GM21786 (cell line): ENCODE measurements around the gene FHIT.
"Not testable (repeated sequence)": the region's sequence is repeated elsewhere in the genome, so short reads cannot be mapped to it uniquely, and the experiment has no call there.

ENCODE experiments used
- ATAC-seq: cut with Tn5 transposase; IDR thresholded peaks from one replicate; pipeline ENCODE4 v1.9.1; 2021; ENCODE audit not compliant: unreplicated experiment

FHIT gene

GRCh38 chr3:61008153-61008997, 242.9 kb downstream of the FHIT start:
- ATAC-seq, result no peak

- ATAC-seq, result no peak
These were observed 245.7 kb downstream of the FHIT start for GRCh38 chr3:61005591-61005990.

DNA sequence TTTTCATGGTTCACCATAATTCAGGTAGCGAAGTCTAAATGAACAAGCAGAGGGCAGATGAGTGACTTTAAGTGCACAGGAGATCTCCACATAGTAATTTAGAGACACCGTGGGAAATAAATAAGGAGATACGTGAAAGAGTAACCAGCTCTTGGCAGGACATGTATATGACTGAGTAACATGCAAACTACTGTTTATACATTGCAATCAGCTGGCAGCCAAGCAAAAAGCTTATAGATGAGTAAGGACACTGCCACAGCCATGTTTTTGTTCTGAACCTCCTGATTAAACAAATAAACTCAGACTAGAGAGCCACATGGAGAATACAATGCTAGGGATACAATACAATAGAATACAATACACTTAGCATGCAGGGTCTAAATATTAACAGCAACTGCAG, 252.4 kb downstream of the FHIT start:
- no peak for ATAC-seq

- ATAC-seq, result no peak
These were observed 258.9 kb downstream of the FHIT start for GRCh38 chr3:60992395-60992794.

DNA sequence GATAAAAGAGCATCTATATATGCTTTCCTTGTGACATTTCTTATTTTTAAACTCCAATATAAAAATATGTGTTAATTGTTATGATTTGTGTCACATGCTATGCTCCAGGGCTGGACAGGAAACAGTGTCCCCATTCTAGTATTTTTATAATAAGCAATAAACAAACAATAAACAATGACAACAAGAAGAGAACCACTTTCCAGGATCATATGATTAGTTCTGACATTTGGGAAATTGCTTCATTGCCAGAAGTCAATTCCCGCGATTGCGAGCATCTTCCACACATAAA, 260.9 kb downstream of the FHIT start:
- no peak for ATAC-seq

DNA sequence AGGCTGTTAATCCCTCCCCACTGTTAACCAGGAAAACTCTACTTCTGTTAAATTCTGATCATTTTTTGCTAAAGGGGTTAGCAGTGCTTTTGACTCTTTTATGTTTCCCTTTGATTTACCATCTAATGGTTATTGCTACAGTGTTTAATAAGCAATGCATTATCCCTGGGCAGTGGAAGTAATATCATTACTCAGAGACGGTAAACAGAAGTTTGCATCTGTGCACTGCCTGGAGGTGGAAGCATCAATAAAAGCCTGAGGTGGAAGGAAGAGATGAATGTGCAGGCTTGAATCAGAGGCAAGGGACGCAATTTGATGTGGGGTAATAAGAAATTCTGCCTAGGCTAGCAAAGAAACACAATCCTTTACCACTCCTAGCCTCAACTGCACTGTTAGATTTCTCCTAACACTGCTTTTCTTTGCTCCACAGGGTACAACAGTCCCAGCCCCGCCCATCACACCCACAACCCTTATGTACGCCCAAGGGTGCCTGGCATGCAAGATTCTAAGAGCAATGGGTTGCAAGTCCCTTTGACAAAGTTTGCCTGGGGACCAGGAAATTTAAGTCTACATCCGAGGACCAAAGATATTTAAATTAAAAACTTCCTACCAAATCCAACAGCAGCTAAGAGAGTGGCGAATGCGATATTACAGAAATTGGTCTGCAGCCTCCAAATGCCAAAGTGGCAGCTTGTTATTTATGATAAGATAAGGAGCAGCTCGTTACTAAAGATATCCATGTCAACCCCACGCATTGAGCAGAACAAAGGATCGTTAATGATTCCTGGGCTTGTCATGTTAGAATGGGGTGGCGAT, 261.4 kb downstream of the FHIT start:
- ATAC-seq, result no peak

DNA sequence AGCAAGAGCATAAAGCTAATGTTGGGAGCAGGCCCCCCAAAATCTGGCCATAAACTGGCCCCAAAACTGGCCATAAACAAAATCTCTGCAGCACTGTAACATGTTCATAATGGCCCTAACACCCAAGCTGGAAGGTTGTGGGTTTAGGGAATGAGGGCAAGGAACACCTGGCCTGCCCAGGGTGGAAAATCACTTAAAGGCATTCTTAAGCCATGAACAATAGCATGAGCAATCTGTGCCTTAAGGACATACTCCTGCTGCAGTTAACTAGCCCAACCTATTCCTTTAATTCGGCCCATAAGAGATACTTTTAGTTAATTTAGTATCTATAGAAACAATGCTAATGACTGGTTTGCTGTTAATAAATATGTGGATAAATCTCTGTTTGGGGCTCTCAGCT, 264.1 kb downstream of the FHIT start:
- not testable (repeated sequence) for ATAC-seq

- ATAC-seq, result no peak
These were observed 264.7 kb downstream of the FHIT start for GRCh38 chr3:60986552-60986951.

- no peak for ATAC-seq
These were observed 267.3 kb downstream of the FHIT start for GRCh38 chr3:60983906-60984305.

- no peak for ATAC-seq
These were observed 270.9 kb downstream of the FHIT start for GRCh38 chr3:60980342-60980692.

- no peak for ATAC-seq
These were observed 271.6 kb downstream of the FHIT start for GRCh38 chr3:60979461-60980341.

DNA sequence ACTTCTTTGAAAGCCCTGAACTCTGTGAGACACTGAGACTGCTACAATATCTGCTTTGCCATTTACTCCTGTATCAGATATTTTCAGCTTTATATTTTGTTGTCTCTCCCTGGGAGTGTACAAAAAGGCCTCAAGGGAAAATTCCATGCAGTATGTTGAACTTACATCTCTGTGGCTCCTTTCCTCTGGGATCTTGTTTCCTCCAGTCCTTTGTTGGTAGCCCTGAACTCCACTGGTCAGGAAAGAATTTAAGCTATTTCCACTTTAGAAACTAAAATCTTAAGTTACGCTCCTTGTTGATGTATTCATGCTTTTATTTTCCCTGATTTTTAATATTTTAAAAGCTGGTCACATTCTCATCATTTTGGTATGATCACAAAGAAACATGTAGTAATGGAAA, 277.9 kb downstream of the FHIT start:
- no peak for ATAC-seq

GRCh38 chr3:60972599-60972998, 278.7 kb downstream of the FHIT start:
- no peak for ATAC-seq

DNA sequence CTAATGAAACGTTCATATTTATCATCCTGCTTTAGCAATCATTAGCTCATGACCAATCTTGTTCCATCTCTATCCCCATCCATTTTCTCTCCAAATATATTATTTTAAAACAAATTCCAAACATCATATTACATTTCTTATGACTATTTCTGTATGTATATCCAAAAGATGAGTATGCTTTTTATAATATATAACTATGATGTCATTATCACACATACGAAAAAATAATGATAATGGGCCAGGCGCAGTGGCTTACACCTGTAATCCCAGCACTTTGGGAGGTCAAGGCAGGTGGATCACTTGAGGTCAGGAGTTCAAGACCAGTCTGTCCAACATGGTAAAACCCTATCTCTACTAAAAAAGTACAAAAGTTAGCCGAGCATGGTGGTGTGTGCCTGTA, 280.4 kb downstream of the FHIT start:
- ATAC-seq, result no peak

GRCh38 chr3:60967141-60967540, 284.1 kb downstream of the FHIT start:
- no peak for ATAC-seq

DNA sequence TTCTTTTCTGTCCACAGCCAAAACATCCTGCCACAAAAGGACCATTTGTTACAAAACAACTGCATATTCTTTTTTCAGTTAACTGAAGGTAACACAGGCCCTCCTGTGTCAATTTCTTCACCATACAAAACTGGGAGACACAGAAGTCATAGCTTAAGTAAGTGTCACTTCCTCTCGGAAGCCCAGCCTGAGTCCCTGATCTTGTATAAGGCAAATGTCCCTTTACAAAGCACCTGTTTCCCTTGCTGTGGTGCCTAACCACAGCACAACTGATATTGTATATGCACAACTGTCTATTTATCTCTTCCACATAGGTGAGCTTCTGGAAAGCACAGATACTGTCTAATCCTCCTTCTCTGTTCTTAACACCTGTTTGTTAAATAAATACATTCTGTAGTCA, 293.7 kb downstream of the FHIT start:
- ATAC-seq, result no peak

DNA sequence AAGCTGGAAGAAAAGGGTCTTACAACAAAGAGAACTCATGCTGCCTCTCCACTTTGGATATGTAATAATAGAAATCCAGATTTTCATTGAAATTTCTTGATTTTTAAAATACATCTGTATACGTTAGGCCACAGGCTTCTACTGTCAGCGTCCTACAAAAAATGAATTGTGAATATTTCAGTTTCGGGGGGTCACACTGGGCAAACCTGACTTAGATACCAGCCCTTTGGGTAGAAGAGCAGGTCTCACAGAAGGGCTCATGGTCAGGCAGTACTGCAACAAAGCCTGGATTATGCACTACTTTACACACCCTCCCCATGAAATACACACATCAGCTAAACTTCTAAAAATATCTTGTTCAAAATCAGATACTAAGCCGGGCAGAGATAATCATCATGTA, 294.5 kb downstream of the FHIT start:
- no peak for ATAC-seq

DNA sequence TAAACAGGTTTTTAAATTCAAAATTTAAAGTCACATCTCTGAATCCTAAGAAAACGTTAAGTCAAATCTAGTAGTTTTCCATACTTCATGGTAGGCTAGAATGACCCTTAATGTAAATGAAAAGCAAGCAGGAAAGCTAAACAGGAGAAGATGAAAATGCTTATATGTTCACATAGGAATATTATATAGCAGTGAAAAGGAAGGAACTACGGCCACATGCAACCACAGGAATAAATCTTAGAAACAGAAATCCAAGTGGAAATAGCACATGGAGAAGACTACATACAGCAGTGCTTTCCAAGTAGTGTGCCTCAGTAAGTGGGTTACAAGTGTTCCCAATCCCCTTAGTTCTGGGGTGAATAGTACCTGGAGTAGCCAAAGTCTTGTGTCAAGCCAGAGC, 296.2 kb downstream of the FHIT start:
- no peak for ATAC-seq

DNA sequence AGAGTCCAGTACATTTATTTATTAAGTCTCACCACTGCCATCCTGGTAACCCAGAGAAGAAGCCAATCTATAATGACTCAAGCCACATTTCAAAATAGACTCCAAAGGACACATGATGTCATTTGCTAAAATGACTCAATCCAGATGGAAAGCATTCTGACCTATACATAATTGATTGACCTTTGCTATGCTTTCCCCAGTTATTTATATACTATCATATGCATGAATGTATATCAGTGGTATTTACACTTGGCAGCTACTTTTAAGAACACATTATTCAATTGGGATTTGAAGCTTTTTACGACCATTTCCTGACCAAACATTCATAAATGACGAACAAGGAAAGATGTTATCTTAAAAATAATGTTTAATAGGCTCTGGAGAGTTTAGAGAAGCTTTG, 297.2 kb downstream of the FHIT start:
- no peak for ATAC-seq

GRCh38 chr3:60953351-60953750, 297.9 kb downstream of the FHIT start:
- ATAC-seq, result no peak

- ATAC-seq, result no peak
These were observed 299.2 kb downstream of the FHIT start for GRCh38 chr3:60952055-60952454.

GRCh38 chr3:60949146-60949545, 302.1 kb downstream of the FHIT start:
- no peak for ATAC-seq
